GM12878 (cell line): ENCODE data around the gene STK32A. TPM values are rescaled to one million over a fixed set of nuclear protein-coding genes. Genes with fewer than 3 reads are reported as not detected.

Experiments used
- ATAC-seq: fragments of 200-7000 bp; cut with Tn5 transposase; 3 replicates; pipeline ENCODE4 v1.9.1; 2020; ENCODE audit warnings: mild to moderate bottlenecking, moderate library complexity
- BruUV-seq: library from RNA; stranded (reverse); fragments of 400-500 nt; replicated peaks from 2 replicates; lab custom pipeline; 2021; lab: Mats Ljungman, UMichigan
- CTCF ChIA-PET: fragments of 300-600 bp; sonication (Branson Sonifier 250); formaldehyde crosslinking; extraction: SDS; loops from one replicate; lab custom pipeline; 2021; ENCODE audit warnings: inconsistent platforms; lab: Yijun Ruan, JAX
- POLR2A ChIA-PET: fragments of 350-600 bp; formaldehyde crosslinking; extraction: SDS; loops from one replicate; lab custom pipeline; 2021; ENCODE audit warnings: inconsistent platforms; lab: Charles Lee
- RAD21 ChIA-PET: fragments of 300-600 bp; sonication (Branson Sonifier 250); formaldehyde crosslinking; loops from one replicate; lab custom pipeline; 2023; ENCODE audit warnings: antibody characterized with exemption; ENCODE audit not compliant: unreplicated experiment; lab: Charles Lee
- SMC1A ChIA-PET: fragments of 300-600 bp; sonication (Branson Sonifier 250); formaldehyde crosslinking; loops from one replicate; lab custom pipeline; 2023; ENCODE audit not compliant: unreplicated experiment, uncharacterized antibody; lab: Charles Lee
- DNase-seq: peaks from one replicate; pipeline ENCODE4 v3.0.0-alpha.2; 2011; ENCODE audit warnings: low read depth, low spot score
- FAIRE-seq: peaks from 3 replicates; lab custom pipeline; 2011; peaks lifted over from hg19 to GRCh38; lab: Jason Lieb, UNC
- H2AFZ ChIP-seq: 2 replicates; pipeline ENCODE4 v1.6.0; 2011; ENCODE audit warnings: low read depth, low read length, control low read depth; ENCODE audit not compliant: control insufficient read depth
- H3K27ac ChIP-seq: 2 replicates; pipeline ENCODE4 v1.5.1; 2011; ENCODE audit warnings: control low read depth; ENCODE audit not compliant: control insufficient read depth, insufficient read depth
- H3K27me3 ChIP-seq, 2 experiments: replicated peaks in 1 of 2; 2 replicates each; pipeline versions ENCODE4 v1.6.0 to v1.6.1; 2011; ENCODE audit warnings: low read length in 1 of 2; ENCODE audit not compliant: control insufficient read depth in 2 of 2, insufficient read depth in 2 of 2
- H3K36me3 ChIP-seq, 2 experiments: 2 replicates each; pipeline ENCODE4 v1.5.1; 2011; ENCODE audit warnings: low read length in 1 of 2; ENCODE audit not compliant: control insufficient read depth in 2 of 2, insufficient read depth in 2 of 2
- H3K4me1 ChIP-seq: 2 replicates; pipeline ENCODE4 v1.6.1; 2011; ENCODE audit warnings: mild to moderate bottlenecking, low read length, moderate library complexity, mixed read lengths; ENCODE audit not compliant: control insufficient read depth, insufficient read depth
- H3K4me2 ChIP-seq: 2 replicates; pipeline ENCODE4 v1.6.0; 2011; ENCODE audit warnings: control low read depth; ENCODE audit not compliant: control insufficient read depth, insufficient read depth
- H3K4me3 ChIP-seq: fragments of 200-600 bp; sonication (generic); 2 replicates; pipeline ENCODE4 v1.5.1; 2016
- H3K79me2 ChIP-seq: 2 replicates; pipeline ENCODE4 v1.6.0; 2011; ENCODE audit warnings: low read length; ENCODE audit not compliant: control insufficient read depth, insufficient read depth
- H3K9ac ChIP-seq: 2 replicates; pipeline ENCODE4 v1.8.0; 2011; ENCODE audit warnings: low read length, control low read depth, mixed read lengths; ENCODE audit not compliant: control insufficient read depth, insufficient read depth
- H3K9me3 ChIP-seq: replicated peaks from 3 replicates; pipeline ENCODE4 v1.5.1; 2011; ENCODE audit warnings: mild to moderate bottlenecking, low read length; ENCODE audit not compliant: control insufficient read depth, insufficient read depth
- H4K20me1 ChIP-seq: 2 replicates; pipeline ENCODE4 v1.6.0; 2011; ENCODE audit not compliant: control insufficient read depth, insufficient read depth
- CBX3 ChIP-seq: fragments of 200-600 bp; sonication (generic); IDR thresholded peaks from 2 replicates; pipeline ENCODE4 v1.6.1; 2016; ENCODE audit warnings: low read depth, borderline replicate concordance
- CHD2 ChIP-seq: IDR thresholded peaks from 2 replicates; pipeline ENCODE4 v1.6.1; 2011; ENCODE audit warnings: low read depth, low read length, improper control_type of control experiment, borderline replicate concordance
- CHD4 ChIP-seq: fragments of 200-600 bp; sonication (generic); IDR thresholded peaks from 2 replicates; pipeline ENCODE4 v1.6.1; 2016; ENCODE audit warnings: mild to moderate bottlenecking
- CREM ChIP-seq: IDR thresholded peaks from 2 replicates; pipeline ENCODE4 v1.6.1; 2014; ENCODE audit warnings: antibody characterized with exemption, low read depth
- EZH2 ChIP-seq: IDR thresholded peaks from 2 replicates; pipeline ENCODE4 v1.6.1; 2012; ENCODE audit warnings: low read depth, mild to moderate bottlenecking, control low read depth, inconsistent platforms, low read length, borderline replicate concordance; ENCODE audit not compliant: control insufficient read depth
- IKZF2 ChIP-seq, 2 experiments: fragments of 450-650 bp; IDR thresholded peaks; 2 replicates each; pipeline ENCODE4 v1.6.1; 2017; ENCODE audit warnings: mild to moderate bottlenecking in 2 of 2, moderate library complexity in 2 of 2
- JUNB ChIP-seq: IDR thresholded peaks from 2 replicates; pipeline ENCODE4 v1.6.1; 2016; ENCODE audit warnings: antibody characterized with exemption, mild to moderate bottlenecking
- MEF2A ChIP-seq: IDR thresholded peaks from 2 replicates; pipeline ENCODE4 v1.6.1; 2011; ENCODE audit warnings: low read depth, mild to moderate bottlenecking, low read length, moderate library complexity; ENCODE audit not compliant: insufficient read depth
- MTA3 ChIP-seq: IDR thresholded peaks from 2 replicates; pipeline ENCODE4 v1.6.1; 2012; ENCODE audit warnings: low read length, inconsistent platforms, borderline replicate concordance
- PAX5 ChIP-seq: IDR thresholded peaks from 2 replicates; pipeline ENCODE4 v1.6.1; 2011; ENCODE audit warnings: low read depth, low read length, borderline replicate concordance
- RAD21 ChIP-seq: IDR thresholded peaks from 2 replicates; pipeline ENCODE4 v1.6.1; 2011; ENCODE audit warnings: mild to moderate bottlenecking, low read depth, low read length, moderate library complexity; ENCODE audit not compliant: insufficient read depth
- SMAD5 ChIP-seq: IDR thresholded peaks from 2 replicates; pipeline ENCODE4 v1.6.1; 2016; ENCODE audit warnings: antibody characterized with exemption, low read depth
- STAT3 ChIP-seq: IDR thresholded peaks from 2 replicates; pipeline ENCODE4 v1.6.1; 2011; ENCODE audit warnings: low read depth, low read length, improper control_type of control experiment
- SUPT20H ChIP-seq: IDR thresholded peaks from 2 replicates; pipeline ENCODE4 v1.6.1; 2011; ENCODE audit warnings: low read depth, mild to moderate bottlenecking, low read length, moderate library complexity, borderline replicate concordance; ENCODE audit not compliant: control insufficient read depth
- YY1 ChIP-seq: IDR thresholded peaks from 2 replicates; pipeline ENCODE4 v1.6.1; 2011; ENCODE audit warnings: low read depth, mild to moderate bottlenecking, low read length
- ZBED1 ChIP-seq: IDR thresholded peaks from 2 replicates; pipeline ENCODE4 v1.6.1; 2016; ENCODE audit warnings: borderline replicate concordance
- ZZZ3 ChIP-seq: IDR thresholded peaks from 2 replicates; pipeline ENCODE4 v1.6.1; 2011; ENCODE audit warnings: low read depth; ENCODE audit not compliant: control insufficient read depth, insufficient read length
- WGBS: methylation state at CpG from one replicate; pipeline ENCODE4 v1.1.6; 2016; ENCODE audit warnings: low lambda C conversion rate; ENCODE audit not compliant: insufficient replicate concordance, insufficient coverage; ENCODE audit errors: missing lambda C conversion rate; 5-methylcytosine and 5-hydroxymethylcytosine counted together
- in situ Hi-C: fragments of 300-500 bp; cut with MboI; formaldehyde crosslinking; loops from 9 replicates; pipeline ENCODE4 v1.14.3; 2018; ENCODE audit warnings: mixed read lengths
- intact Hi-C: fragments of 100-400 bp; cut with micrococcal nuclease; formaldehyde crosslinking; loops from one replicate; pipeline ENCODE4 v1.14.2; 2022; ENCODE audit not compliant: unreplicated experiment
- polyA plus RNA-seq, 11 experiments: library from polyadenylated mRNA; depleted of rRNA in 4 of 11; unstranded in 6 of 11; stranded (reverse) in 5 of 11; fragments of >200 nt; fragmentation: Nextera tagmentation in 4 of 11; fragmentation: Illumina TruSeq in 1 of 11; extraction: Ambion mirVana in 4 of 11; extraction: Trizol in 1 of 11; gene quantifications; 1 replicate in 1 of 11; 2 replicates in 10 of 11; pipeline versions ENCODE4 v1.2.1 to v1.2.3, GENCODE V29; 2011 to 2016; ENCODE audit warnings: inconsistent platforms in 2 of 11, missing spikeins in 2 of 11, low read depth in 1 of 11
- total RNA-seq, 4 experiments: library from RNA; depleted of rRNA in 3 of 4; stranded (reverse); fragments of >200 nt in 3 of 4; fragmentation: Illumina TruSeq in 1 of 4; extraction: Trizol in 1 of 4; gene quantifications; 2 replicates each; pipeline versions ENCODE4 v1.2.1 to v1.2.3, GENCODE V29; 2013 to 2021
- TF ChIP-seq, protein P1 (sequence below): fragments of 450-650 bp; IDR thresholded peaks from 2 replicates; pipeline ENCODE4 v1.6.1; 2018; ENCODE audit warnings: borderline replicate concordance, mild to moderate bottlenecking; ENCODE audit not compliant: partially characterized antibody
- TF ChIP-seq, protein P2 (sequence below): fragments of 450-650 bp; IDR thresholded peaks from 2 replicates; pipeline ENCODE4 v1.6.1; 2017; ENCODE audit warnings: mild to moderate bottlenecking, low read depth, inconsistent platforms; ENCODE audit not compliant: poor library complexity, severe bottlenecking

The STK32A gene
- total and polyA plus RNA-seq, 10 of the 15 experiments (the other 5 are each of a cell fraction or from before 2014, with no cell fraction given), result under 0.01 to 0.10 TPM; not detected in 8

DNA sequence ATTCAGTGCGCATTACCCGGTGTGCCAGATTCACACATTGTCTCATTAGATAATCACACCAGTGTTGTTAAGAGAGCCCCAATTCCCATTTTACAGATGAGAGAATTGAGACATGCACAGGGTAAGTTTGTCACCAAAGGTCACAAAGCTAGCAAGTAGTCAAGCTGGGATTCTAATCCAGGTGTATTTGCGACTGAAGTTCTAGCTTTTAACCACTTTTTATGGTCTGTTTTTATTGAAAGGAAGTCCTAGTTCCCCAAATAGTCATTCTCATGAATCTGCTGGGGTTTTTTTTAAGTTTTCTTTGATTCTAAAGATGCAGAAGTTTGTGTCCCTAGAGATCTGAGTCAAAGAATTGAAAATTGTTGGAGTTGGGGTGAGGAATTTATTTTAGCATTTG lies 138.5 kb downstream of the STK32A start:
- no peak overlapping the region for H3K4me3 ChIP-seq
- SMC1A ChIA-PET, result interaction anchor here (0.7 to 1.9 kb wide), 5 partner anchors 8 to 149 kb away, joined by 3 to 6 read pairs (median 3); no protein-coding TSS in a partner anchor
- H3K9me3 ChIP-seq, result no peaks in the 10 kb centered on the region
- TF ChIP-seq ZBED1 (no peak), PAX5 (no peak), STAT3 (no peak), MEF2A (no peak), JUNB (no peak), RAD21 (no peak), CHD2 (no peak), YY1 (no peak), ZZZ3 (no peak), CHD4 (no peak), MTA3 (no peak), CREM (no peak), IKZF2 (IDR thresholded peaks at IDR 0.05) (no peak), SUPT20H (no peak), CBX3 (no peak), EZH2 (no peak), SMAD5 (no peak)
- TF ChIP-seq, protein P1, sequence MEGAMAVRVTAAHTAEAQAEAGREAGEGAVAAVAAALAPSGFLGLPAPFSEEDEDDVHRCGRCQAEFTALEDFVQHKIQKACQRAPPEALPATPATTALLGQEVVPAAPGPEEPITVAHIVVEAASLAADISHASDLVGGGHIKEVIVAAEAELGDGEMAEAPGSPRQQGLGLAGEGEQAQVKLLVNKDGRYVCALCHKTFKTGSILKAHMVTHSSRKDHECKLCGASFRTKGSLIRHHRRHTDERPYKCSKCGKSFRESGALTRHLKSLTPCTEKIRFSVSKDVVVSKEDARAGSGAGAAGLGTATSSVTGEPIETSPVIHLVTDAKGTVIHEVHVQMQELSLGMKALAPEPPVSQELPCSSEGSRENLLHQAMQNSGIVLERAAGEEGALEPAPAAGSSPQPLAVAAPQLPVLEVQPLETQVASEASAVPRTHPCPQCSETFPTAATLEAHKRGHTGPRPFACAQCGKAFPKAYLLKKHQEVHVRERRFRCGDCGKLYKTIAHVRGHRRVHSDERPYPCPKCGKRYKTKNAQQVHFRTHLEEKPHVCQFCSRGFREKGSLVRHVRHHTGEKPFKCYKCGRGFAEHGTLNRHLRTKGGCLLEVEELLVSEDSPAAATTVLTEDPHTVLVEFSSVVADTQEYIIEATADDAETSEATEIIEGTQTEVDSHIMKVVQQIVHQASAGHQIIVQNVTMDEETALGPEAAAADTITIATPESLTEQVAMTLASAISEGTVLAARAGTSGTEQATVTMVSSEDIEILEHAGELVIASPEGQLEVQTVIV, result no peak
- TF ChIP-seq, protein P2, sequence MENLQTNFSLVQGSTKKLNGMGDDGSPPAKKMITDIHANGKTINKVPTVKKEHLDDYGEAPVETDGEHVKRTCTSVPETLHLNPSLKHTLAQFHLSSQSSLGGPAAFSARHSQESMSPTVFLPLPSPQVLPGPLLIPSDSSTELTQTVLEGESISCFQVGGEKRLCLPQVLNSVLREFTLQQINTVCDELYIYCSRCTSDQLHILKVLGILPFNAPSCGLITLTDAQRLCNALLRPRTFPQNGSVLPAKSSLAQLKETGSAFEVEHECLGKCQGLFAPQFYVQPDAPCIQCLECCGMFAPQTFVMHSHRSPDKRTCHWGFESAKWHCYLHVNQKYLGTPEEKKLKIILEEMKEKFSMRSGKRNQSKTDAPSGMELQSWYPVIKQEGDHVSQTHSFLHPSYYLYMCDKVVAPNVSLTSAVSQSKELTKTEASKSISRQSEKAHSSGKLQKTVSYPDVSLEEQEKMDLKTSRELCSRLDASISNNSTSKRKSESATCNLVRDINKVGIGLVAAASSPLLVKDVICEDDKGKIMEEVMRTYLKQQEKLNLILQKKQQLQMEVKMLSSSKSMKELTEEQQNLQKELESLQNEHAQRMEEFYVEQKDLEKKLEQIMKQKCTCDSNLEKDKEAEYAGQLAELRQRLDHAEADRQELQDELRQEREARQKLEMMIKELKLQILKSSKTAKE, result no peak
- H3K4me1 ChIP-seq, result no peaks in the 10 kb centered on the region
- ATAC-seq (no peak; the same call in 2 of the 3 replicates), DNase-seq (no peak), FAIRE-seq (no peak)
- no peak overlapping the region for H2AFZ ChIP-seq
- no TSS peak for BruUV-seq
- CTCF ChIA-PET, result interaction anchor here (0.7 to 1.9 kb wide), 3 partner anchors 18 to 135 kb away, joined by 3 to 9 read pairs (median 3); no protein-coding TSS in a partner anchor
- H4K20me1 ChIP-seq, result no peaks in the 10 kb centered on the region
- H3K36me3 ChIP-seq, result no peaks in the 10 kb centered on the region
- H3K4me2 ChIP-seq, result no peak overlapping the region
- intact Hi-C loops (no loop called here), in situ Hi-C loops (no loop called here)
- H3K27ac ChIP-seq, result no peak overlapping the region
- WGBS, result 17% methylated on average over 3 of the region's 3 CpGs
- no peaks in the 10 kb centered on the region; a peak in 1 of 4 replicates for H3K27me3 ChIP-seq
- POLR2A ChIA-PET, result interaction anchor here (0.7 kb wide), 1 partner anchor 14 kb away, joined by 3 read pairs; no protein-coding TSS in a partner anchor
- RAD21 ChIA-PET, result interaction anchor here (1.3 kb wide), 1 partner anchor 10 kb away, joined by 5 read pairs; no protein-coding TSS in a partner anchor
- H3K9ac ChIP-seq, result no peak overlapping the region
- H3K79me2 ChIP-seq, result no peaks in the 10 kb centered on the region
